ENCODE data around the gene LIX1.
A peak's percentile ranks its signal among the peaks of the same experiment; 100 is the strongest.

LIX1 gene

DNA sequence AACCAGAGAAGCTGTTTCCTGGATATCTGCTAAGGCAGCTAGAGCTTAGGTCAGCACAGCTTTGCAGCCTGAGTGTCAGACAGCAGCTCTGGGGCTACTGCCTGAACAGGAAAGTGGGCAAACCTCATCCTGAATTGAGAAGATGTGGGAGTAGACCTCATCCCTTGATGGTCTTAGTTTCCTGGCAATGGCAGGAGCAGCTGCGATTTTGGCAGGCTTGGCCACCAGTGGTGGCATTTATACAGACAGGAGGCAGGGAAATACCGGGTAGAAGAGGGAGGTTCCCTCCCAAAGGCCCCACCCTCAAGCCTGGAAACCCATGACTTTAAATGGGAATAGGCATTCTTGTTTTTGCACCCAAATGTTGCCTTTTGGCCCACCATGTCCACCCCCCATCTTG, 69.7 kb downstream of the LIX1 start:
- no peak for DNase-seq

DNA sequence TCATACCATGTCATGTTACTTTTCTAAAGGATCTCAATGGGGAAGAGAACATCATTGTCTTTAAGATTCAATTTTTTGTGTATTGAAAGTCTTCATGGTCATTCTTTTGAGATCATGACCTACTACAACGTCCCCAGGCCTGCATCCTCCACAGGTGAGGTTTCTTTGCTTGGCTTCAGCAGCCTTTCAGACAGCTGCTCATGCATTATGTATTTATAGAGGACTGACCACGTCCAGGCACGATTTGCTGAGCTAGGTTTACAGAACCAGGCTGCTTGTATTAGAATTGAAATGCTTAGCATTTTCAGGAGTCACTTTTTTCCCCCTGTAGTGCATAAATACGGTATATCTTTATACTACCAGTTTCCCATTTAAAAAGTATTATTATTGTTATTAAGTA, 70.4 kb downstream of the LIX1 start:
- no peak for DNase-seq

DNA sequence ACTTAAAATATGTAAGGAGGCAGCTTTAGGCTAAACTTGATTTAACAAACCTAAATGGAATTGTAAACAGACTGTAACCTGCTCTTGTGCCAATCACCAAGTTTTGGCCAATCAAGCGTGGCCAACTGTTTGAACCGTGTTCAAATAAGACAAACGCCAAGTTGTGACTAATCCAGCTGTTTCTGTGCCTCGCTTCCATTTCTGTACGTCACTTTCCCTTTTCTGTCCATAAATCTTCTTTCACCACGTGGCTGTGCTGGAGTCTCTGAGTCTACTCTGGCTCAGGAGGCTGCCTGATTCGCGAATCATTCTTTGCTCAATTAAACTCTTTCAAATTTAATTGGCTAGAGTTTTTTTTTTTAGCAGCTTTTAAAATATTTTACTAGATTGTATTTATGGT, 71.3 kb downstream of the LIX1 start:
- no peak for DNase-seq

DNA sequence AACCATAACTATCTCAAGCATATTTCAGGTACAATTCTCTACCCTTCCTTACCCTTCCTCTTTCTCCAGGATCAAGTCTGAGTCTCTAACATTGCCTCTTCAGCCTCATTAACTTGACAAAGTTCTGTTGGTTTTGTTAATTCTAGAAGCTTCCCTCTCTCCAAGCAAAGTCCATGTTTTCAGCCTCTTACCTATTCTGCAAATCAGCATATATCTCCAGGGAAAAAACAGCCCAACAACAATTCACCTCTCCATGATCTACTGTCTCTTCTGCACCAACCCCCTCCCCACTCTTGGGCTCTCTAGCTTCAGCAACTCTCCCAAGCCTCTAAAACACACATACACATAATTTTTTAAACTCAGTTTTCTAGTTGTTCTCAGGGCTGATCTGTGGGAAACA, 72.2 kb downstream of the LIX1 start:
- no peak for DNase-seq

DNA sequence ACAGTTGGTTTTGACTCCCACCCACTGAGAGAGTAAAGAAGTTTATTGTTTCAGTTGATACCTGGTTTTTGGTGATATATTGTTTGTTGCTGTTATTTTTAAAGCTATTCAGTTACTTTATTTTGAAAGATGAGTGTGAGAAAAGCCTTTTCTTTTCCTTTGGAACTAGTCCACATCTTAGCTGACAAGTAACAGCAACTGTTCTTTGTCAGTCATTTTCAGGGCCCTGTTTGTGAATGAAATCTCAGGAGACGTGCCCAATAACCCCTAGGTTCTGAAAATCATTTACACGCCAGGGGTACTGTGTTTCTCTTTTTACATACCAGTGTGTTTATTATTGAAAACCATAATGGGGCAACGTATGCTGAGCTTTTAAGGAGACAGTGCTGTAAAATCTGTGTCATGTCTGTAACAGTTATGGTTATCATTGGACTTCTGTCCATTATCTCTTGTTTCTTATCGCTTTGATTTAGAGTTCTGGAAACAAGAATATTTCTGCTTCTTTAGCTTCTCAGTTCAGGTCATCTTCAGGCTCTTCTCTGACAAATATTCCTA, 75.0 kb downstream of the LIX1 start:
- DNase-seq: no peak

DNA sequence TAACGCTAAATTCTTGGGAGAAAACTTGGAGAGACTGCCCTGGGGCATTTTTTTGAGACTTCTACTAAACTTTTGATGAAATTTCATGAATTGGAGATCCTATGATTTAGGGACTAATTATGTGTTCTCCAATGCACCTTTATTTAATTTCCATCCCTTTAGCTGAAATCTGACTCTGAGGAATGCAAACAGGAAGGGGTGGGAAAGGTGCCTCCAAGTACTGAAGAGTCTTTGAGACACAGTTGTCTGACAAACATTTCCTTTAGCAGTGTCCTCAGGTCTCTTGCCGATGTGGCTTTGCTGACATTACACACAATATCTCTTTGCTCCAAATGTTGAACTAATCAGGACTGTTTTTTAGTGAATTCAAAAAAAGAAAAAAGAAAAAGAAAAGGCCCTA, 76.9 kb downstream of the LIX1 start:
- no peak for DNase-seq

DNA sequence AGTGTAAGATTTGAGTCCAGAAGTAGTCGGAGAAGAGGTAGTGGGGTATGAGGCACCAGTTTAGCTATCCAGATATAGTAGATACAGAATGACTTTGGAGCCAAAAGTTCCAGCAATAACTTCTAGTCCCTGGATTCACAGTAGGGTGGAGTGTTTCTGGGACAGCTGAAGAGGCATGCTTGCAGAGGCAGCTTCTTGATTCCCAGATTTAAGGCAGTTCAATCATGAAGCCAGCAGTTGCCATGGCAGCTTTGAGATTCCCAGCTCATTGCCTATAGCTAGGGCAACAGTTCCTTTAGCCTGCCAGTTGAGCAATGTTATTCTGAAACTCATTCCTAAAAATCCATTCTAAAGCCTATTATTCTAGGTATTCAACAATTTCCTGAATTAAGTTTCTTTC, 79.2 kb downstream of the LIX1 start:
- DNase-seq: no peak

DNA sequence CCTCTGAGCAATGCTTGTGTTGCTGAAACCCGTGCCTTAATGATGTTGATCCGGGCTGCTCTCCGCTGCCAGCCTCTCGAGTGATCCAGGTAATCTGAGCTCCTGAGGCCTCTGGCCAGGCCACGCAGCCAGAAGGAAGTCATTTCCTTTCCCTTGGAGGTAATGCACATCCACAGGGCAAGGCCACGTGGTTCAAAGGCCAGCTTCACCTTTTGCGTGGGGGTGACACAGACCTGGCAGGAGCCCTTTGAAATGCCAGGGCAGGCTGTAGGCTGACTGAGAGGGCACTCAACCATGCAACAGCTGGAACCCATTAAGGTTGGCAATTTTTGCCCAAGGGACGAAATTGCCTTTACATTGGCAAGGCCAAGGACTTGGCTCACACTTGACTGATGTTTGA, 80.4 kb downstream of the LIX1 start:
- DNase-seq: no peak

DNA sequence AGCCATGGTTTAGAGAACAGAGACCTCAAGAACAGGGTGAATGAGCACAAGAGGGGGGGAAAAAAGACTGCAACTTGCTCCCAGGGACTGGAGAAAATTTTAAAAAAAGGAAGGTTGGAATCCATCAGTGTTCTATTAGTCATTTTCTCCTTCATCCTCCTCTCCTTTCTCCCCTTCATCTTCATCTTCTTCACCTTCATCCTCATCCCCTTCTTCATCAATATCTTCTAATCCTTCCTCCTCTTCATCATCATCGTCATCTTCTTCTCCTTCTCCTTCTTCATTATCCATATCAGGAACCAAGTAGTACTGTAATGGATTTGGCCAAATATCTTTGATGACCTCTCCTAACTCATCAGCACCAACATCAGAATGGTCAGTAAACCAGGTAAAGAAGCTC, 86.1 kb downstream of the LIX1 start:
- DNase-seq: no peak

DNA sequence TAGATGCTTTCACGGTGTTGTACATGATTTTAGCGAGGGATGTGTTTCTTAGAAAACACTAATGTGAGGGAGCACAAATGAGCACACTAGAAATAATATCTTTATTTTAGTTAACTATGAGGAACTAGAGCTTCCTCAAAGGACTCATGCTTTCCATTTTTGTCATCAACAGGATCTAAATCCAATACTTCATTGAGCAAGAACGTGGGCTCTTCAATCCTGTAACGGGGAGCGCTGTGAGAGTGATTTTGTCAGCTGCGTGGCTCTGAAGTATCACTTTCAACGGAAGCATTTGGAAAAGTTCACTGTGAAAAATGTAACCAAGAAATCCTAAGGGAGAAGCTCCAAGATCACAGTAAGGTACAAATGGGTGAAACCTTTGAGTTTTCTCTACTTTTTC, 93.2 kb downstream of the LIX1 start:
- peak; percentile 19 for DNase-seq

DNA sequence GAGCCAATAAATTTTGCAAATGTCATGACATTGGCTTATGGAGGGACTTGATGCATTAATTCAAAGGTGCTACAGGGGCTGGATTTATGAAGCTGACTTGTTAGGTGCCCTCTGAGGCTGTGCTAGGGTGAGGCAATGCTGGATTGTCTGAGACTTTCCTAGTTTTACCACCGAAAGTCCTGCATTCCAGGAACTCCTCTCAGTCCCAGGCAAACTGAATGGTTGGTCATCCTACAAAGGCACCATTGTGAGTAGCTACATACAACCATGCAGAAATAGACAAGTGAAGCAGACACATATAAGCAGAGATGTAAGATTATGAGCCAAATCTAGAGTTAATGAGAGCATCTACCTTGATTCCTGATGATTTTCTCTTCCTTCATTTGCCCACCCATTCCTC, 95.3 kb downstream of the LIX1 start:
- no peak for DNase-seq

DNA sequence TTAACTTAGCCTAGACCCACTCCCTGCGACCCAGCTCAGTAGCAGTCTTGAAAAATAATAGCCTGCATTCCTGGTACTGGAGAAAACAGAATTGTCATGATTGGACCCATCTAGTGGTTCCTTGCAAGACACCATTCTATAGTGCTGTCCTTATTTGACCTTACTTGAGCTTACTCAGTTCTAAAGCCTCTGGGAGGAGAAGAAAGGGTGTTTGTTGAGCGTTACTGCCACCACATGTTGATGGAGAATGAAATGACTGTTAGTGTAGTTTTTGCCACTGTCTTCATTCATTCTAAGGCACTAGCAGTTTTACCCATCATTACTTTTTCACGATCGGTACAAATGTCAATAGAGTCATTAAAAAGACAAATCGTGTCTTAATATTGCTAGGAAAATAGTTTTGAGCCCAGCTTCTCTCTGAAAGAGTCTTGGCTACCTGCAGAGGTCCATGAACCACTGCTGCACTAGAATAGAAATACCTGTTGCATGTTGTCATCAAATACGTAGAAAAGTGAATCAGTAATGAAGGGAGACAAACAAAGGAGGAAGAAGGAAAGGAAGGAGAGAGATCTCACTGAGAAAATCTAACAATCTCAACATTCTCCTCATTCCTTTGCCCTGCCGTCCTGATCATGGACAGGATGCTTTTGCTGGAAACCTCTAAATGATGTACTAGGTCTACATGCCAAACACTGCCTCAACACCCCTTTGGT, 96.0 kb downstream of the LIX1 start:
- DNase-seq: no peak

DNA sequence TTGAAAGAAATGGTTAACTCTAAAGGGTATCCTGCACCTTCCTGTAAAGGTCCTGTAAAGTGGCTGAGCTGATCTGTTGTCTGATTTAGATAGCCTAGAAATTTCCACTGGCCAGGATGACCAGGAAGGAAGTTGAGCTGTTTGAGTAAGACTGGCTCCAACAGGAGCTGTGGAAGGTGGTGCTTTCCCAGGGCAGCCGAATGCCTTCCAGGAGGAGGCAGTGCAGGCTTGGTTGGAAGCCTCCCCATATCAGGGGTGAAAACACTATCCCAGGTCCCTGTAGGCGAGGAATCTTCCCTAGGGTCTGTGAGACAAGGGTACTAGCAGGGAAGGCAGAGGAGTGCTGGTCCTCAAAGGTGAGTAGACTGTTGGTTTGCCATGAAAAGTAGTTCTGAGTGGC, 98.4 kb downstream of the LIX1 start:
- DNase-seq: no peak

DNA sequence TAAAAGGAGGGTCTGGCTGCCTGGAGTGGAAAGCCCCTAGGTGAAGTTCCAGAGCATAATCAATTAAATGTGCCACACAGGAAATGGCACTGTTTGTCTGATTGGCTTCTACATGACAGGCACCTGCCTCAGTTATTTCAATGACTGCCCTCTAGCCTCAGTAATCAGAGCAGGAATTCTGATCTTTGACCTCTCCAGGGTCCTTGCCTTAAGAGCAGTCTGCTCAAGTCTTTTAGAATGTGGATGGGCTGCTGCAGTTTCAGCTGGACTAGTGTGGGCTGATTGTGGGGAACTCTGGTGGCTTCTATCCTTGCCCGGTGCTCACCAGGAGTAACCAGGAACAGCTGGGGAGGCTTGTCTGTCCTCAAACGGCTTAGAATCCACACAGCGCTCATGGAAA, 98.9 kb downstream of the LIX1 start:
- DNase-seq: no peak

DNA sequence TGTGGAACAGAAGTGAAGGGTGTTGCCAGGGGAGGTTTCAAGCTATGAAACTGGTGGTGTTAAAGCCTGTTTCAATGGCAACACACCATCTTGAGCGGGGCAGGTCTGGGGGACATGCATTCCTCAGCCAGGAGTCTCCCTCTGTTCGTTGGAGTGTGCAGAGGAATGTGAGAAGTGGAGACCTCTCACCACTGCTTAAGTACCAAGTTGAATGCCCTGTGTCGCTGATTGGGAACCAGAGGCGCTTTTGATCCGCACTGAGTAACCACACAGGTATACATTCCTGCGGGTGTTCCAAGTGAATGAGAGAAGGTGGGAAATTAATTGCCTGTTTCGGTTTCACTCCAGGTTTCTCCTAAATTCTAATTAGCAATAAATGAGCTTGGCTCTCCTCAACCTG, 99.4 kb downstream of the LIX1 start:
- no peak for DNase-seq

All from SIG-M5 (cell line).